HG02970 (cell line): ENCODE data around the gene TSHZ3.

Source experiments
- ATAC-seq: cut with Tn5 transposase; IDR thresholded peaks from one replicate; pipeline ENCODE4 v1.9.1; 2021; ENCODE audit warnings: mild to moderate bottlenecking, moderate library complexity, moderate number of reproducible peaks; ENCODE audit not compliant: unreplicated experiment, low FRiP score

The TSHZ3 gene

GRCh38 chr19:31349160-31349881 lies at the start of gene TSHZ3:
Gene TSHZ3 (minus strand): TSS chr19:31349436. CDS start chr19:31349219, 217 bp downstream.
- no peak for ATAC-seq

GRCh38 chr19:31397308-31397707 lies 48.1 kb upstream of the TSHZ3 start:
- no peak for ATAC-seq

- no peak for ATAC-seq
Observed at GRCh38 chr19:31392464-31392863, 43.2 kb upstream of the TSHZ3 start.

- ATAC-seq = no peak
Observed at GRCh38 chr19:31391518-31391917, 42.3 kb upstream of the TSHZ3 start.

- no peak for ATAC-seq
Observed at GRCh38 chr19:31390711-31391110, 41.5 kb upstream of the TSHZ3 start.

GRCh38 chr19:31389874-31390273 lies 40.6 kb upstream of the TSHZ3 start:
- ATAC-seq = no peak

GRCh38 chr19:31387717-31388301 lies 38.6 kb upstream of the TSHZ3 start:
- no peak for ATAC-seq

GRCh38 chr19:31386806-31387205 lies 37.6 kb upstream of the TSHZ3 start:
- ATAC-seq = no peak

GRCh38 chr19:31385744-31386143 lies 36.5 kb upstream of the TSHZ3 start:
- ATAC-seq = no peak

GRCh38 chr19:31383553-31383952 lies 34.3 kb upstream of the TSHZ3 start:
- no peak for ATAC-seq

- no peak for ATAC-seq
Observed at GRCh38 chr19:31380854-31381253, 31.6 kb upstream of the TSHZ3 start.

- no peak for ATAC-seq
Observed at GRCh38 chr19:31378404-31378803, 29.2 kb upstream of the TSHZ3 start.

- no peak for ATAC-seq
Observed at GRCh38 chr19:31377736-31378135, 28.5 kb upstream of the TSHZ3 start.

- ATAC-seq = no peak
Observed at GRCh38 chr19:31372246-31372781, 23.1 kb upstream of the TSHZ3 start.

- ATAC-seq = no peak
Observed at GRCh38 chr19:31370216-31370615, 21.0 kb upstream of the TSHZ3 start.

GRCh38 chr19:31364963-31365362 lies 15.7 kb upstream of the TSHZ3 start:
- ATAC-seq = no peak

GRCh38 chr19:31361728-31362127 lies 12.5 kb upstream of the TSHZ3 start:
- ATAC-seq = no peak

GRCh38 chr19:31357315-31357673 lies 8.1 kb upstream of the TSHZ3 start:
- ATAC-seq = no peak

GRCh38 chr19:31356587-31357314 lies 7.5 kb upstream of the TSHZ3 start:
- ATAC-seq = no peak

GRCh38 chr19:31355665-31356289 lies 6.5 kb upstream of the TSHZ3 start:
- ATAC-seq = no peak
